Psoas muscle (tissue), 8 donors: ENCODE results near the gene CDT1. TPM values are rescaled to one million over a fixed set of nuclear protein-coding genes. Genes with fewer than 3 reads are reported as not detected.

Experiments used
- ATAC-seq, 4 donors: fragments of 200-7000 bp; cut with Tn5 transposase; one replicate each; pipeline ENCODE4 v1.9.1; 2020; ENCODE audit warnings: moderate library complexity in 3 of 4, mild to moderate bottlenecking in 2 of 4
- DNase-seq, 2 donors: peaks; one replicate each; pipeline ENCODE4 v3.0.0-alpha.2; 2020
- H3K27ac ChIP-seq: fragments of 200-600 bp; one replicate; pipeline ENCODE4 v1.8.0; 2022
- H3K27me3 ChIP-seq, 3 donors: fragments of 200-600 bp in 1 of 3; one replicate each; pipeline versions ENCODE4 v1.6.1 to v1.8.0; 2013 to 2022; ENCODE audit warnings: low read length in 2 of 3, mild to moderate bottlenecking in 2 of 3, moderate library complexity in 1 of 3; ENCODE audit not compliant: insufficient read depth in 3 of 3
- H3K36me3 ChIP-seq, 2 donors: fragments of 200-600 bp in 1 of 2; one replicate each; pipeline versions ENCODE4 v1.6.1 to v1.8.0; 2013 to 2022; ENCODE audit warnings: low read depth in 1 of 2, mild to moderate bottlenecking in 1 of 2, moderate library complexity in 1 of 2; ENCODE audit not compliant: insufficient read depth in 1 of 2
- H3K4me1 ChIP-seq: fragments of 200-600 bp; one replicate; pipeline ENCODE4 v1.8.0; 2022
- H3K4me3 ChIP-seq: fragments of 200-600 bp; one replicate; pipeline ENCODE4 v1.8.0; 2022; ENCODE audit warnings: mild to moderate bottlenecking
- H3K9me3 ChIP-seq: fragments of 200-600 bp; one replicate; pipeline ENCODE4 v1.8.0; 2022
- WGBS, 3 donors: extraction: QIAGEN DNeasy Blood & Tissue Kit; methylation state at CpG; one replicate each; pipeline versions ENCODE4 v1.1.6 to v1.1.7; 2013; 5-methylcytosine and 5-hydroxymethylcytosine counted together
- intact Hi-C, 2 donors: fragments of 100-400 bp; cut with DNase I; formaldehyde crosslinking; loops; one replicate each; pipeline versions ENCODE4 v1.11.0 to v1.14.2; 2022
- polyA plus RNA-seq, 3 donors: library from polyadenylated mRNA; stranded (reverse); fragments of 200-250 nt; gene quantifications; one replicate each; pipeline ENCODE4 v1.2.3, GENCODE V29; 2013
- total RNA-seq, 4 donors: library from RNA; stranded (reverse); fragmentation: NEBNext Ultra II Directional in 2 of 4; extraction: Animal tissue kit (Norgen Biotek cat#: 25700) in 2 of 4; gene quantifications; one replicate each; pipeline versions ENCODE4 v1.2.1 to v1.2.4, GENCODE V29; 2021 to 2023
- TF ChIP-seq, protein P1 (sequence below): fragments of 200-600 bp; IDR thresholded peaks from one replicate; pipeline ENCODE4 v1.8.0; 2022; ENCODE audit warnings: antibody characterized with exemption
- donor health status: healthy with polysubstance abuse.
- donor health status: DM: no; HTN: no; CAD: no; lungs with moderate emphysema.
- donor health status: Bipolar disorder and iron deficiency.
- donor health status: healthy.
- donor health status: DM: yes; HTN: yes; CAD: no.
- donor health status: DM: no; HTN: no; CAD: no.
- donor health status: DM: no; HTN: no; CAD: no.
- donor health status: DM: yes; HTN: yes; CAD: no.

The CDT1 gene
- total and polyA plus RNA-seq, 7 donors: 0.03 to 0.59 (median 0.15) TPM; not detected in 1

DNA sequence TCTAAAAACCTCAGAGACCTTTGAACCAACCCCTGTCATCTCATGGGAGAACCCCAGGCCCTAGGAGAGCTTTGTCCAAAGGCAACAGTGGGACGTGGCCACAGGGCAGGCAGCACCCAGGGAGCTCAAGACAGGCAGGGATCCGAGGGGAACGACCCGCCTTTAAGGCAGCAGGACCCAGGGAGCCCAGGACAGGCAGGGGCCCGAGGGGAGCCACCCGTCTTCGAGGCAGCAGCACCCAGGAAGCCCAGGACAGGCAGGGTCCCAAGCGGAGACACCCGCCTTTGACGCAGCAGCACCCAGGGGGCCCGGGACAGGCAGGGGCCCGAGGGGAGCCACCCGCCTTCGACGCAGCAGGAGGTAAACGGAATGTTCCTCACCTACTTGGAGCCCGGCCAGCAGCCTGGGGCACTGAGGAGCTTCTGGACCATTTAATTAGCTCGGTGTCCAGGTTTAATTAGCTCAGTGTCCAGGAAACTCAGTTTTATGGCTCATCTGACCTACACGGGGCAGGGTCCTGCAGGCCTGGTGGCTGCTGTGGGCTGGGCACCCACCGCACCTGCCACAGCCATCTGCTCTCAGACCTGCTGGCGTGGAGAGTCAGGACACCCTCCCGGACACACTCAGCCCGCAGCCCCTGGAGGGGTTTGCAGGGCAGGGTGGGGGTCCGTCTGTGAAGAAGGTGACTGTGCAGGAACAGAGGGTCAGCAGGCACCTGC, 43.0 kb upstream of the CDT1 start:
- no peak overlapping the region for H3K4me3 ChIP-seq
- ATAC-seq (no peak), DNase-seq (no peak)
- H3K9me3 ChIP-seq: no peaks in the 10 kb centered on the region
- intact Hi-C loops: no loop called here
- no peaks in the 10 kb centered on the region for H3K4me1 ChIP-seq
- H3K36me3 ChIP-seq: no peaks in the 10 kb centered on the region
- peaks cover 0 to 12% (median 8%) of the 10 kb centered on the region in 3 donors for H3K27me3 ChIP-seq
- no peak overlapping the region for H3K27ac ChIP-seq
- WGBS, 3 donors: 75 to 78% (median 78%) methylated on average over 23 to 24 of the region's 24 CpGs
- TF ChIP-seq, protein P1, sequence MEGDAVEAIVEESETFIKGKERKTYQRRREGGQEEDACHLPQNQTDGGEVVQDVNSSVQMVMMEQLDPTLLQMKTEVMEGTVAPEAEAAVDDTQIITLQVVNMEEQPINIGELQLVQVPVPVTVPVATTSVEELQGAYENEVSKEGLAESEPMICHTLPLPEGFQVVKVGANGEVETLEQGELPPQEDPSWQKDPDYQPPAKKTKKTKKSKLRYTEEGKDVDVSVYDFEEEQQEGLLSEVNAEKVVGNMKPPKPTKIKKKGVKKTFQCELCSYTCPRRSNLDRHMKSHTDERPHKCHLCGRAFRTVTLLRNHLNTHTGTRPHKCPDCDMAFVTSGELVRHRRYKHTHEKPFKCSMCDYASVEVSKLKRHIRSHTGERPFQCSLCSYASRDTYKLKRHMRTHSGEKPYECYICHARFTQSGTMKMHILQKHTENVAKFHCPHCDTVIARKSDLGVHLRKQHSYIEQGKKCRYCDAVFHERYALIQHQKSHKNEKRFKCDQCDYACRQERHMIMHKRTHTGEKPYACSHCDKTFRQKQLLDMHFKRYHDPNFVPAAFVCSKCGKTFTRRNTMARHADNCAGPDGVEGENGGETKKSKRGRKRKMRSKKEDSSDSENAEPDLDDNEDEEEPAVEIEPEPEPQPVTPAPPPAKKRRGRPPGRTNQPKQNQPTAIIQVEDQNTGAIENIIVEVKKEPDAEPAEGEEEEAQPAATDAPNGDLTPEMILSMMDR: no peak

- WGBS, 3 donors: 86 to 97% (median 92%) methylated on average over 11 of the region's 11 CpGs
- Histone ChIP-seq H3K9me3 (no peaks in the 10 kb centered on the region), H3K4me3 (no peak overlapping the region), H3K27ac (no peak overlapping the region), H3K4me1 (no peaks in the 10 kb centered on the region), H3K27me3 (peaks cover 0 to 8% (median 7%) of the 10 kb centered on the region in 3 donors), H3K36me3 (no peaks in the 10 kb centered on the region)
- DNase-seq (no peak), ATAC-seq (no peak)
- TF ChIP-seq, protein P1: no peak
- intact Hi-C loops: no loop called here
Measured at GRCh38 chr16:88761143-88761534, 42.5 kb upstream of the CDT1 start.

- intact Hi-C loops: no loop called here
- Histone ChIP-seq H3K27ac (no peak overlapping the region), H3K4me1 (no peaks in the 10 kb centered on the region), H3K4me3 (no peak overlapping the region), H3K27me3 (peaks cover 0 to 8% (median 7%) of the 10 kb centered on the region in 3 donors), H3K9me3 (no peaks in the 10 kb centered on the region), H3K36me3 (no peaks in the 10 kb centered on the region)
- DNase-seq (no peak), ATAC-seq (no peak)
- WGBS, 3 donors: 64 to 82% (median 72%) methylated on average over 10 of the region's 10 CpGs
- TF ChIP-seq, protein P1: no peak
Measured at GRCh38 chr16:88761830-88762229, 41.8 kb upstream of the CDT1 start.

GRCh38 chr16:88762258-88762870, 41.2 kb upstream of the CDT1 start:
- no peak overlapping the region for H3K4me3 ChIP-seq
- no peaks in the 10 kb centered on the region for H3K9me3 ChIP-seq
- H3K27me3 ChIP-seq: peaks cover 0 to 8% (median 7%) of the 10 kb centered on the region in 3 donors
- no peaks in the 10 kb centered on the region for H3K36me3 ChIP-seq
- ATAC-seq (no peak), DNase-seq (no peak)
- 71 to 81% (median 72%) methylated on average over 14 to 16 of the region's 16 CpGs for WGBS, 3 donors
- no peaks in the 10 kb centered on the region for H3K4me1 ChIP-seq
- H3K27ac ChIP-seq: no peak overlapping the region
- intact Hi-C loops: no loop called here
- TF ChIP-seq, protein P1: no peak
